Measurements from ENCODE around the gene REXO4.
"Not testable (repeated sequence)": the region's sequence is repeated elsewhere in the genome, so short reads cannot be mapped to it uniquely, and the experiment has no call there.

The REXO4 gene

DNA sequence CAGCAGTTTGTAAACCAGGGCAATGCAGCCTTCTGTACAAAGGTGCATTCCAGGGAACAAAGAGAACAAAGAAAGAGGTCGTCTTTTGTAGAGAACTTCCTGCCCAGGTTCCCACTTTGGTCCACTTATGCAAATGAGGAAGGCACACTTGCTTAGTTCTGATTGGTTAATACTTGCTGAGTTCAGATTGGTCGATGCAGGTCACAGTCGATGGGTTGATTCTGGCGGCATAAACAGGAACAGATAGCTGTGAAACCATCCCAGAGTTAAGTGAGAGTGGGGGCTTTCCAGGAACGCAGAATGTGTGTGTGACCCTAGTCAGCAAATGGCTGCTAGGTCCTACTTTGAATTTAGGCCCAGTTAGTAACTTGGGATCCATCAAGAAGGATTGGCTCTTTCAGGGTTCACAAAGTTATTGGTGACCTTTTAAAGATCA, 2.6 kb upstream of the REXO4 start:
- DNase-seq = no peak

GRCh38 chr9:133419005-133419404, 1.2 kb upstream of the REXO4 start:
- DNase-seq = no peak

- no peak for DNase-seq
Measured at GRCh38 chr9:133415170-133415569, 2.6 kb downstream of the REXO4 start.

DNA sequence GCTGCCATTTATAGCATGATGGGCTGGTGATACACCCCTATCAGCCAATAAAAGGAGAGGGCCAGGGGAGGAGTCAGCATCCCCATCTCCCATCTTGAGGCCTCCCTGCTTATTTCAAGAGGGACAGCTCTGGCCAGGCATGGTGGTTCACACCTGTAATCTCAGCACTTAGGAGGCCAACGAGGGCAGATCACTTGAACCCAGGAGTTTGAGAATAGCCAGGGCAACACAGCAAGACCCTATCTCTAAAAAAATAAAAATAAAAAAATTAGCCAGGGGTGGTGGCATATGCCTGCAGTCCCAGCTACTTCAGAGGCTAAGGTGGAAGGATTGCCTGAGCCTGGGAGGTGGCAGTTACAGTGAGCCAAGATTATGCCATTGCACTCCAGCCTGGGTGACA, 9.8 kb downstream of the REXO4 start:
- DNase-seq = no peak

- DNase-seq = no peak
Measured at GRCh38 chr9:133406480-133407307, 11.1 kb downstream of the REXO4 start.

- no peak for DNase-seq
Measured at GRCh38 chr9:133405508-133406438, 12.0 kb downstream of the REXO4 start.

- DNase-seq = no peak
Measured at GRCh38 chr9:133404454-133405002, 13.3 kb downstream of the REXO4 start.

GRCh38 chr9:133403766-133404453, 13.9 kb downstream of the REXO4 start:
- DNase-seq = no peak

GRCh38 chr9:133402689-133403088, 15.1 kb downstream of the REXO4 start:
- no peak for DNase-seq

GRCh38 chr9:133401588-133401987, 16.2 kb downstream of the REXO4 start:
- DNase-seq = no peak

DNA sequence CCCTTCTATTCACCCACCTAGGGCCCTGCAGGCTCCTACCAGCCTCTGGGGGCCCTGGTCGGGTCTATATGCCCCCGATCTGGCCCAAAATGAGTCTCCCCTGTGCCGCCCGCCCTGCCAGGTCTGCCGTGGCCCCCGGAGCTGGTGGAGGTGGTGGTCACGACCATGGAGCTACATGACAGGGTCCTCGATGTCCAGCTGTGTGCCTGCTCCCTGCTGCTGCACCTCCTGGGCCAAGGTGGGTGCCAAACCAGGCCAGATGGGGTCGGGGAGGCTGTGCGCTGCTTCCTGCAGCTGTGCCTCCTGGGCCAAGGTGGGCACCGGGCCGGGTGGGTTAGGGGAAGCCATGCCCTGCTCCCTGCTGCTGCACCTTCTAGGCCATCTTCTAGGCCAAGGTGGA, 17.5 kb downstream of the REXO4 start:
- no peak for DNase-seq

- DNase-seq = no peak
Measured at GRCh38 chr9:133397895-133398294, 19.9 kb downstream of the REXO4 start.

DNA sequence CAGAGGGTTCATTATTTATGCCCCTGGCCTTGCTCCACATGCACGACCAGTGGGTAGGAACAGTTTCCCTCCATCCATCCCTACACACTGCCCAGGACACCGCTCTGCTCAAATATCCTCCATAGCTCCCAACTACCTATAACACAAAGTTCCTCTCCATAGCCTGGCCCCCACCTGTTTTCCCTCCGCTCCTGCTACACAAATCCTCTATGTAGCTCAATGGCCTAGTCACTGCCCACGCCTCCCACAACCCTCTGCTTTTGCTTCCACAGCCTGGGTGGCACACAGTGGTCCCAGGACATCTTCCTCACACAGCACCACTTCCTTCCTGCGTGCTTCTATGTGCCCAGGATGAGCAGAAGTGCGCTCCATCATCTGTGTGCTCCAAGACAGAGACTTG, 20.4 kb downstream of the REXO4 start:
- no peak for DNase-seq

DNA sequence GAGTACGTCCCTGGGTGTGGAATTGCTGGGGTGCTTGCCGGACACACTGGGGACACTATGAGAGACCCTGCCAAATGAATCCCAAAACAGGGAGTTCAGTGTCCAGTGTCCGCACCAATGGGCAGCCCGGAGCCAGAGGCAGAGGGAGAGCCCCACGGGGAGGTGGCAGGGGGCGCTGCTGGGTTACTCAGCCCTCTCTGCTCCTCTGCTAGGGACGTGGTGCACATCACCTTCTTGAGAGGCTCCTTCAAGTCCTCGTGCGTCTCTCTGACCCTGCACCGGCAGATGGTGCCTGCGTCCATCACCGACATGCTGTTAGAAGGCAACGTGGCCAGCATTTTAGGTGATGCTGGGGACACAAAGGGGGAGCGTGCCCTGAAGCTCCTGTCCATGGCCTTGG, 20.9 kb downstream of the REXO4 start:
- no peak for DNase-seq

- DNase-seq = no peak
Measured at GRCh38 chr9:133394687-133395271, 23.0 kb downstream of the REXO4 start.

GRCh38 chr9:133393399-133393798, 24.4 kb downstream of the REXO4 start:
- no peak for DNase-seq

GRCh38 chr9:133392308-133392707, 25.5 kb downstream of the REXO4 start:
- DNase-seq = not testable (repeated sequence)

GRCh38 chr9:133391449-133391848, 26.4 kb downstream of the REXO4 start:
- not testable (repeated sequence) for DNase-seq

DNA sequence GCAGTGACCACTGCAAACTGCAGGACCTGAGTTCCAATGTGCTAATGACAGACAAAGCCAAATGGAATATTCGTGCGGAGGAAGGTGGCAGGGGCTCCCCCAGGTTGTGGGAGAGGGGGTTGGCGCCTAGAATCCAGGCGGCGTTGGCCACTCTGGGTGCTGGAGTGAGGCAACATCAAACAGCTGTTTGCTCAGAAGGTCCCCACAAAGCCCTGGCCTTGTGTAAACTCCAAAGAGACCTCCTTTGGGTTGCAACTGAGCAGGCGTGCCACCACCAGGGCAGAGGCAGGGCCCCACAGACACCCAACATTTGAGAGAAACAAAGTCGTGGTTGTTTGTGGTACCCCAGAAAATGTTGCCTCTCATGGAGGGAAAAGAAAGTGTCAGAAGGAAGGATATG, 27.1 kb downstream of the REXO4 start:
- DNase-seq = no peak

GRCh38 chr9:133389562-133389961, 28.2 kb downstream of the REXO4 start:
- DNase-seq = no peak

- DNase-seq = no peak
Measured at GRCh38 chr9:133389025-133389557, 28.7 kb downstream of the REXO4 start.

DNA sequence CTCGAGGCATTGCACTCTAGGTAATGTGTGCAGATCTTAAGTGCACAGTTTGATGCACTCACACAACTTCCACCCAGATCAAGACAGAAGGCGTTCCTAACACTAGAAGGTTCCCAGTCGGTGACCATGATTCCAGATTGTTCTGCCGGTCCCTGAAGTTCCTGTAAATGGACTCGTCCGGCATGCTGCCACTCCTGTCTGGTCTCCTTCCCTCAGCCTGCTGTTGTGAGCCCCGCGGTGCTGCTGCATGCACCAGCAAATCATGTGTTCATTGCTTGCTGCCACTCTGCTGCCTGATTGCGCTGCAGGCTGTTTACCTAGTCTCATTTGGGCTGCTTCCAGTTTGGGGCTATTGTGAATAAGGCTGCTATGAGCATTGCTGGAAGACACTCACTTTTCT, 30.1 kb downstream of the REXO4 start:
- DNase-seq = no peak
